Stimulated activated naive B cell treated with anti-CD40 and anti-IgM and Interleukin-4, amounts not matched to agents 10 μg/mL and 1 μg/mL and 100 μg/mL, for 72 hours (primary cell): Measurements from ENCODE around the gene MAGEF1.

Experiments
- ATAC-seq, 2 donors: fragments of 150-1000 bp; cut with Tn5 transposase; replicated peaks; 2 replicates each; pipeline ENCODE4 v1.10.0; 2021; ENCODE audit warnings: moderate library complexity in 1 of 2
- DNase-seq: peaks from one replicate; pipeline ENCODE4 v3.0.0; 2021
- H3K27ac Mint-ChIP-seq: one replicate; pipeline ENCODE4 v1.8.0; 2022; ENCODE audit warnings: mild to moderate bottlenecking, mixed read lengths
- H3K27me3 Mint-ChIP-seq, 2 donors: one replicate each; pipeline ENCODE4 v1.8.0; 2022; ENCODE audit warnings: mixed read lengths in 2 of 2
- H3K36me3 Mint-ChIP-seq, 2 donors: one replicate each; pipeline ENCODE4 v1.8.0; 2022; ENCODE audit warnings: mixed read lengths in 2 of 2, mild to moderate bottlenecking in 1 of 2
- H3K4me1 Mint-ChIP-seq, 2 donors: one replicate each; pipeline ENCODE4 v1.8.0; 2022; ENCODE audit warnings: mixed read lengths in 2 of 2, mild to moderate bottlenecking in 1 of 2
- H3K4me3 Mint-ChIP-seq, 2 donors: one replicate each; pipeline ENCODE4 v1.8.0; 2022; ENCODE audit warnings: mild to moderate bottlenecking in 2 of 2, mixed read lengths in 2 of 2, moderate library complexity in 1 of 2
- H3K9me3 Mint-ChIP-seq, 2 donors: one replicate each; pipeline ENCODE4 v1.8.0; 2022; ENCODE audit warnings: mixed read lengths in 2 of 2, mild to moderate bottlenecking in 1 of 2

The MAGEF1 gene

GRCh38 chr3:184680385-184681345 is 31.2 kb downstream of the MAGEF1 start:
- Mint-ChIP-seq H3K9me3 (peaks cover 0 to 1% of the 10 kb centered on the region in 2 donors), H3K4me3 (no peak overlapping the region), H3K27ac (no peak overlapping the region), H3K27me3 (no peaks in the 10 kb centered on the region), H3K4me1 (peaks cover 32 to 46% of the 10 kb centered on the region in 2 donors), H3K36me3 (no peaks in the 10 kb centered on the region)
- no peak for ATAC-seq
- DNase-seq, result no peak

GRCh38 chr3:184679056-184679816 is 32.6 kb downstream of the MAGEF1 start:
- H3K9me3 Mint-ChIP-seq, result peaks cover 0 to 1% of the 10 kb centered on the region in 2 donors
- H3K36me3 Mint-ChIP-seq, result no peaks in the 10 kb centered on the region
- DNase-seq (no peak), ATAC-seq (peak; percentile 9 to 22)
- H3K27me3 Mint-ChIP-seq, result no peaks in the 10 kb centered on the region
- H3K27ac Mint-ChIP-seq, result peak overlapping the region; percentile 71
- H3K4me1 Mint-ChIP-seq, result peaks cover 33 to 39% of the 10 kb centered on the region in 2 donors
- H3K4me3 Mint-ChIP-seq, result peak overlapping the region in 1 of 2 donors; percentile 54

- Mint-ChIP-seq H3K27me3 (no peaks in the 10 kb centered on the region), H3K4me1 (peaks cover 33 to 39% of the 10 kb centered on the region in 2 donors), H3K36me3 (no peaks in the 10 kb centered on the region), H3K9me3 (peaks cover 0 to 1% of the 10 kb centered on the region in 2 donors), H3K27ac (peak overlapping the region; percentile 42), H3K4me3 (no peak overlapping the region)
- DNase-seq, result no peak
- peak; percentile 52 to 57 for ATAC-seq
These were observed 33.4 kb downstream of the MAGEF1 start for GRCh38 chr3:184678317-184679055.

GRCh38 chr3:184677344-184678316 is 34.2 kb downstream of the MAGEF1 start:
- peak overlapping the region in 1 of 2 donors; percentile 31 for H3K4me3 Mint-ChIP-seq
- H3K27me3 Mint-ChIP-seq, result no peaks in the 10 kb centered on the region
- peaks cover 0 to 1% of the 10 kb centered on the region in 2 donors for H3K9me3 Mint-ChIP-seq
- peak in 1 of 2 donors; percentile 6 for ATAC-seq
- H3K27ac Mint-ChIP-seq, result no peak overlapping the region
- H3K36me3 Mint-ChIP-seq, result no peaks in the 10 kb centered on the region
- DNase-seq, result no peak
- H3K4me1 Mint-ChIP-seq, result peaks cover 33 to 39% of the 10 kb centered on the region in 2 donors

GRCh38 chr3:184676927-184677326 is 34.9 kb downstream of the MAGEF1 start:
- ATAC-seq (peak; percentile 93 to 94), DNase-seq (peak; percentile 38)
- peaks cover 33 to 39% of the 10 kb centered on the region in 2 donors for H3K4me1 Mint-ChIP-seq
- H3K27ac Mint-ChIP-seq, result no peak overlapping the region
- H3K9me3 Mint-ChIP-seq, result peaks cover 0 to 1% of the 10 kb centered on the region in 2 donors
- H3K27me3 Mint-ChIP-seq, result no peaks in the 10 kb centered on the region
- no peak overlapping the region for H3K4me3 Mint-ChIP-seq
- H3K36me3 Mint-ChIP-seq, result no peaks in the 10 kb centered on the region

- no peak for ATAC-seq
- H3K4me1 Mint-ChIP-seq, result peaks cover 32% of the 10 kb centered on the region in 2 donors
- no peak overlapping the region for H3K27ac Mint-ChIP-seq
- peaks cover 17 to 18% of the 10 kb centered on the region in 2 donors for H3K27me3 Mint-ChIP-seq
- no peaks in the 10 kb centered on the region for H3K36me3 Mint-ChIP-seq
- DNase-seq, result no peak
- H3K9me3 Mint-ChIP-seq, result no peaks in the 10 kb centered on the region
- no peak overlapping the region for H3K4me3 Mint-ChIP-seq
These were observed 37.2 kb downstream of the MAGEF1 start for GRCh38 chr3:184674626-184675025.

- peaks cover 19% of the 10 kb centered on the region in 2 donors for H3K4me1 Mint-ChIP-seq
- DNase-seq, result no peak
- no peaks in the 10 kb centered on the region for H3K9me3 Mint-ChIP-seq
- ATAC-seq, result no peak
- H3K27ac Mint-ChIP-seq, result no peak overlapping the region
- no peak overlapping the region for H3K4me3 Mint-ChIP-seq
- no peaks in the 10 kb centered on the region for H3K36me3 Mint-ChIP-seq
- peaks cover 17 to 18% of the 10 kb centered on the region in 2 donors for H3K27me3 Mint-ChIP-seq
These were observed 38.6 kb downstream of the MAGEF1 start for GRCh38 chr3:184672977-184673870.

GRCh38 chr3:184672335-184672734 is 39.5 kb downstream of the MAGEF1 start:
- Mint-ChIP-seq H3K4me1 (peaks cover 10 to 11% of the 10 kb centered on the region in 2 donors), H3K36me3 (no peaks in the 10 kb centered on the region), H3K4me3 (no peak overlapping the region), H3K27ac (no peak overlapping the region), H3K27me3 (peaks cover 17 to 18% of the 10 kb centered on the region in 2 donors), H3K9me3 (no peaks in the 10 kb centered on the region)
- ATAC-seq, result no peak
- no peak for DNase-seq

- no peak for DNase-seq
- H3K27ac Mint-ChIP-seq, result no peak overlapping the region
- H3K4me1 Mint-ChIP-seq, result peaks cover 4% of the 10 kb centered on the region in 2 donors
- no peak overlapping the region for H3K4me3 Mint-ChIP-seq
- no peaks in the 10 kb centered on the region for H3K9me3 Mint-ChIP-seq
- no peaks in the 10 kb centered on the region for H3K36me3 Mint-ChIP-seq
- peaks cover 24 to 31% of the 10 kb centered on the region in 2 donors for H3K27me3 Mint-ChIP-seq
- no peak for ATAC-seq
These were observed 41.7 kb downstream of the MAGEF1 start for GRCh38 chr3:184670091-184670602.

- DNase-seq (no peak), ATAC-seq (no peak)
- H3K27me3 Mint-ChIP-seq, result peaks cover 24 to 31% of the 10 kb centered on the region in 2 donors
- H3K4me1 Mint-ChIP-seq, result peaks cover 8 to 10% of the 10 kb centered on the region in 2 donors
- H3K9me3 Mint-ChIP-seq, result no peaks in the 10 kb centered on the region
- H3K4me3 Mint-ChIP-seq, result no peak overlapping the region
- H3K27ac Mint-ChIP-seq, result no peak overlapping the region
- no peaks in the 10 kb centered on the region for H3K36me3 Mint-ChIP-seq
These were observed 42.3 kb downstream of the MAGEF1 start for GRCh38 chr3:184669578-184669977.

GRCh38 chr3:184666442-184666841 is 45.4 kb downstream of the MAGEF1 start:
- Mint-ChIP-seq H3K36me3 (no peaks in the 10 kb centered on the region), H3K27me3 (peaks cover 21 to 33% of the 10 kb centered on the region in 2 donors), H3K27ac (no peak overlapping the region)

GRCh38 chr3:184665101-184665500 is 46.8 kb downstream of the MAGEF1 start:
- Mint-ChIP-seq H3K36me3 (no peaks in the 10 kb centered on the region), H3K4me3 (no peak overlapping the region), H3K4me1 (peaks cover 22 to 29% of the 10 kb centered on the region in 2 donors), H3K27ac (no peak overlapping the region), H3K9me3 (no peaks in the 10 kb centered on the region), H3K27me3 (peaks cover 7 to 19% of the 10 kb centered on the region in 2 donors)
- ATAC-seq (no peak), DNase-seq (no peak)

More at GRCh38 chr3:184666442-184666841, 45.4 kb downstream of the MAGEF1 start:
- no peaks in the 10 kb centered on the region for H3K9me3 Mint-ChIP-seq
- no peak for ATAC-seq
- peaks cover 17 to 23% of the 10 kb centered on the region in 2 donors for H3K4me1 Mint-ChIP-seq
- no peak overlapping the region for H3K4me3 Mint-ChIP-seq
- DNase-seq, result no peak
